PC-9 (cell line): ENCODE data around the gene SLC27A6. TPM values are rescaled to one million over a fixed set of nuclear protein-coding genes. Genes with fewer than 3 reads are reported as not detected.

Experiments used
- BruUV-seq: library from RNA; stranded (reverse); fragments of 400-500 nt; replicated peaks from 2 replicates; lab custom pipeline; 2021; lab: Mats Ljungman, UMichigan
- CTCF ChIA-PET: fragments of 300-600 bp; sonication (Branson Sonifier 250); formaldehyde crosslinking; loops from one replicate; lab custom pipeline; 2022; ENCODE audit warnings: antibody characterized with exemption; lab: Charles Lee
- POLR2A ChIA-PET: fragments of 300-600 bp; sonication (Branson Sonifier 250); formaldehyde crosslinking; loops from one replicate; lab custom pipeline; 2022; ENCODE audit warnings: antibody characterized with exemption; ENCODE audit not compliant: unreplicated experiment; lab: Charles Lee
- DNase-seq, 2 experiments: peaks; one replicate each; pipeline versions ENCODE4 v3.0.0 to v3.0.0-alpha.2; 2015 to 2022; ENCODE audit warnings: mixed read lengths in 1 of 2
- H2AFZ ChIP-seq: fragments of 200-600 bp; sonication (generic); 2 replicates; pipeline ENCODE4 v1.8.1; 2017; ENCODE audit warnings: antibody characterized with exemption
- H3F3A ChIP-seq: fragments of 200-600 bp; sonication (generic); 2 replicates; pipeline ENCODE4 v1.8.1; 2017; ENCODE audit warnings: antibody characterized with exemption, mild to moderate bottlenecking, low read depth; ENCODE audit not compliant: insufficient read depth
- H3K27ac ChIP-seq: fragments of 200-600 bp; sonication (generic); 2 replicates; pipeline ENCODE4 v1.6.1; 2016; ENCODE audit warnings: mixed run types
- H3K27me3 ChIP-seq: fragments of 200-600 bp; sonication (generic); 2 replicates; pipeline ENCODE4 v1.6.1; 2016; ENCODE audit warnings: low read depth, mixed run types; ENCODE audit not compliant: insufficient read depth
- H3K36me3 ChIP-seq: fragments of 200-600 bp; sonication (generic); 2 replicates; pipeline ENCODE4 v1.6.1; 2016; ENCODE audit warnings: low read depth, mixed run types
- H3K4me1 ChIP-seq: fragments of 200-600 bp; sonication (generic); replicated peaks from 2 replicates; pipeline ENCODE4 v1.6.1; 2016; ENCODE audit warnings: mixed run types; ENCODE audit not compliant: insufficient read depth
- H3K4me2 ChIP-seq: fragments of 200-600 bp; sonication (generic); 2 replicates; pipeline ENCODE4 v1.6.1; 2017; ENCODE audit warnings: mixed run types
- H3K4me3 ChIP-seq: fragments of 200-600 bp; sonication (generic); 2 replicates; pipeline ENCODE4 v1.6.1; 2016; ENCODE audit warnings: mixed run types
- H3K79me2 ChIP-seq: fragments of 200-600 bp; sonication (generic); 2 replicates; pipeline ENCODE4 v1.6.1; 2017; ENCODE audit warnings: low read depth, mixed run types
- H3K9me2 ChIP-seq: fragments of 200-600 bp; sonication (generic); 2 replicates; pipeline ENCODE4 v1.8.1; 2017; ENCODE audit warnings: mild to moderate bottlenecking; ENCODE audit not compliant: insufficient read depth
- H3K9me3 ChIP-seq: fragments of 200-600 bp; sonication (generic); 2 replicates; pipeline ENCODE4 v1.8.1; 2016; ENCODE audit warnings: low read depth; ENCODE audit not compliant: insufficient read depth
- H4K20me1 ChIP-seq: fragments of 200-600 bp; sonication (generic); 2 replicates; pipeline ENCODE4 v1.8.1; 2017; ENCODE audit not compliant: insufficient read depth
- EZH2 ChIP-seq: fragments of 200-600 bp; sonication (generic); IDR thresholded peaks from 2 replicates; pipeline ENCODE4 v1.8.0; 2017; ENCODE audit warnings: antibody characterized with exemption, low read depth
- intact Hi-C: fragments of 100-400 bp; cut with micrococcal nuclease; formaldehyde crosslinking; loops from one replicate; pipeline ENCODE4 v1.10.0; 2022; ENCODE audit not compliant: unreplicated experiment
- total RNA-seq: library from RNA; stranded (reverse); gene quantifications from 2 replicates; pipeline ENCODE4 v1.2.3, GENCODE V29; 2021
- TF ChIP-seq, protein P1 (sequence below): fragments of 200-600 bp; sonication (generic); conservative IDR thresholded peaks from 2 replicates; pipeline ENCODE4 v1.6.1; 2017; ENCODE audit warnings: mixed run types, antibody characterized with exemption, mild to moderate bottlenecking, moderate library complexity

The SLC27A6 gene
- total RNA-seq, 1 experiment from 2014 or later: not detected

GRCh38 chr5:128965638-128966302 is 482 bp downstream of the SLC27A6 start:
- intact Hi-C loops: no loop called here
- no peak overlapping the region for H3K4me2 ChIP-seq
- DNase-seq: no peak
- H3K4me1 ChIP-seq: no peaks in the 10 kb centered on the region
- H3K9me3 ChIP-seq: no peaks in the 10 kb centered on the region
- H4K20me1 ChIP-seq: no peaks in the 10 kb centered on the region
- no peaks in the 10 kb centered on the region for H3K79me2 ChIP-seq
- H3K27me3 ChIP-seq: no peaks in the 10 kb centered on the region
- no peaks in the 10 kb centered on the region for H3K36me3 ChIP-seq
- no peaks in the 10 kb centered on the region for H3K9me2 ChIP-seq
- no peak overlapping the region for H3K4me3 ChIP-seq
- ChIA-PET POLR2A (no interaction called here), CTCF (no interaction called here)
- H3F3A ChIP-seq: no peaks in the 10 kb centered on the region
- BruUV-seq: no TSS peak
- H2AFZ ChIP-seq: no peak overlapping the region
- TF ChIP-seq, protein P1, sequence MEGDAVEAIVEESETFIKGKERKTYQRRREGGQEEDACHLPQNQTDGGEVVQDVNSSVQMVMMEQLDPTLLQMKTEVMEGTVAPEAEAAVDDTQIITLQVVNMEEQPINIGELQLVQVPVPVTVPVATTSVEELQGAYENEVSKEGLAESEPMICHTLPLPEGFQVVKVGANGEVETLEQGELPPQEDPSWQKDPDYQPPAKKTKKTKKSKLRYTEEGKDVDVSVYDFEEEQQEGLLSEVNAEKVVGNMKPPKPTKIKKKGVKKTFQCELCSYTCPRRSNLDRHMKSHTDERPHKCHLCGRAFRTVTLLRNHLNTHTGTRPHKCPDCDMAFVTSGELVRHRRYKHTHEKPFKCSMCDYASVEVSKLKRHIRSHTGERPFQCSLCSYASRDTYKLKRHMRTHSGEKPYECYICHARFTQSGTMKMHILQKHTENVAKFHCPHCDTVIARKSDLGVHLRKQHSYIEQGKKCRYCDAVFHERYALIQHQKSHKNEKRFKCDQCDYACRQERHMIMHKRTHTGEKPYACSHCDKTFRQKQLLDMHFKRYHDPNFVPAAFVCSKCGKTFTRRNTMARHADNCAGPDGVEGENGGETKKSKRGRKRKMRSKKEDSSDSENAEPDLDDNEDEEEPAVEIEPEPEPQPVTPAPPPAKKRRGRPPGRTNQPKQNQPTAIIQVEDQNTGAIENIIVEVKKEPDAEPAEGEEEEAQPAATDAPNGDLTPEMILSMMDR: no peak
- TF ChIP-seq EZH2: no peak
- no peak overlapping the region for H3K27ac ChIP-seq

DNA sequence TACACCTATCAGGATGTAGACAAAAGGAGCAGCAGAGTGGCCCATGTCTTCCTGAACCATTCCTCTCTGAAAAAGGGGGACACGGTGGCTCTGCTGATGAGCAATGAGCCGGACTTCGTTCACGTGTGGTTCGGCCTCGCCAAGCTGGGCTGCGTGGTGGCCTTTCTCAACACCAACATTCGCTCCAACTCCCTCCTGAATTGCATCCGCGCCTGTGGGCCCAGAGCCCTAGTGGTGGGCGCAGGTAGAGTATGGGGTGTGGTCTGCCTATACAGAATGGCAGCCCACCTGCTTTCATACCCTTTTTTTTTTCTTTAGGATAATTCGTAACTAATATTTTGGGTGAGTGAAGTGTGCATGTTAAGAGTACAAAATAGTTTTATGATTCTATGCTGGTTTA is 1.1 kb downstream of the SLC27A6 start:
- H3K4me3 ChIP-seq: no peak overlapping the region
- no TSS peak for BruUV-seq

DNA sequence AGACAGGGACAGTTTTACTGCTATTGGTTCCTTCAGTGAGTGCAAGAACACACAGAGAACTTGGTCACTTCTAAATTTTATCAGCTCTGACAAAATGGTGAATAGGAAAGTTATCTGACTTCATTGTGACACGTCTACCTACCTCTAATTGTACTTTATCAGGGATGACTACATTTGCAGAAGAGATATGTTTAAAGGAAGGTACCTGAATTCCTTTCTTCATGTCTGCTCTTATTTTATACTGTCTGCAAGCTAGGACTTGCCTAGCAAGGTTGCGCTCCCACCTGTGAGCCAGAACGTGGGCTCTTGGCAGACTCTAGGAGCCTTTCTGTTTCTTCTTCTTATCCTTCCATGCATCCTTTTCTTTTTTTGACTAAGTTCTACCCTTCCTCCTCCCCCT is 1.6 kb downstream of the SLC27A6 start:
- POLR2A ChIA-PET: no interaction called here
- Histone ChIP-seq H3K9me3 (no peaks in the 10 kb centered on the region), H3K79me2 (no peaks in the 10 kb centered on the region), H4K20me1 (no peaks in the 10 kb centered on the region), H2AFZ (no peak overlapping the region), H3K4me3 (no peak overlapping the region), H3K9me2 (no peaks in the 10 kb centered on the region), H3F3A (no peaks in the 10 kb centered on the region), H3K4me1 (no peaks in the 10 kb centered on the region), H3K27me3 (no peaks in the 10 kb centered on the region), H3K36me3 (no peaks in the 10 kb centered on the region), H3K4me2 (no peak overlapping the region), H3K27ac (no peak overlapping the region)
- BruUV-seq: no TSS peak
- TF ChIP-seq, protein P1: no peak
- no peak for TF ChIP-seq EZH2
- CTCF ChIA-PET: no interaction called here
- DNase-seq: no peak
- intact Hi-C loops: no loop called here

More for the DNA sequence above, 1.1 kb downstream of the SLC27A6 start:
- Histone ChIP-seq H3K4me1 (no peaks in the 10 kb centered on the region), H3K27ac (no peak overlapping the region), H3F3A (no peaks in the 10 kb centered on the region), H3K9me3 (no peaks in the 10 kb centered on the region), H3K27me3 (no peaks in the 10 kb centered on the region), H3K79me2 (no peaks in the 10 kb centered on the region), H3K4me2 (no peak overlapping the region), H2AFZ (no peak overlapping the region), H4K20me1 (no peaks in the 10 kb centered on the region), H3K36me3 (no peaks in the 10 kb centered on the region), H3K9me2 (no peaks in the 10 kb centered on the region)
- intact Hi-C loops: no loop called here
- DNase-seq: no peak
- POLR2A ChIA-PET: no interaction called here
- CTCF ChIA-PET: no interaction called here
- TF ChIP-seq, protein P1: no peak
- no peak for TF ChIP-seq EZH2
